Mesenteric fat pad (tissue), 1 donor: ENCODE measurements around the gene NFE2L1. TPM values are rescaled to one million over a fixed set of nuclear protein-coding genes. Genes with fewer than 3 reads are reported as not detected.

ENCODE experiments used
- DNase-seq: peaks from one replicate; pipeline ENCODE4 v3.0.0-alpha.2; 2020; ENCODE audit warnings: low spot score
- microRNA-seq: library from miRNA; unstranded; fragments of <30 nt; microRNA quantifications from one replicate; pipeline ENCODE4 v1.2.0, GENCODE V29; 2020; ENCODE audit warnings: borderline number of aligned reads
- total RNA-seq: library from RNA; stranded (reverse); fragmentation: NEBNext Ultra II Directional; extraction: Animal tissue kit (Norgen Biotek cat#: 25700); gene quantifications from one replicate; pipeline ENCODE4 v1.2.1, GENCODE V29; 2021
- donor health status: DM: yes; HTN: yes; CAD: no.

The NFE2L1 gene
- total RNA-seq, 1 donor from 2014 or later: 171 TPM

GRCh38 chr17:48106802-48107136 is 58.6 kb downstream of the NFE2L1 start:
- no peak for DNase-seq

GRCh38 chr17:48107137-48108055 is 59.2 kb downstream of the NFE2L1 start, which contains the start of gene SNX11:
TSS of gene SNX11 (plus strand) at chr17:48107766. CDS start at chr17:48112044, 4,278 bp downstream.
- DNase-seq: peak; percentile 95

- no peak for DNase-seq
These were observed 62.6 kb downstream of the NFE2L1 start for GRCh38 chr17:48110761-48111160.

Small RNA genes lying within 50 kb of the gene (microRNA-seq; reads per million reads assigned to microRNA genes)
- gene MIR152: 563 reads per million, percentile 71 among the genes with 10 or more reads in this experiment

Other genes starting within 250 kb of the NFE2L1 start
- 5.1 TPM for gene OSBPL7, start 226.6 kb upstream of the NFE2L1 start, total RNA-seq
- 33.5 TPM for gene MRPL10, start 216.8 kb upstream of the NFE2L1 start, total RNA-seq
- gene LRRC46, start 216.7 kb upstream of the NFE2L1 start, total RNA-seq: not detected
- 70.6 TPM for gene SCRN2, start 207.1 kb upstream of the NFE2L1 start, total RNA-seq
- gene SP6, start 197.2 kb upstream of the NFE2L1 start, total RNA-seq: 1.9 TPM
- 12.7 TPM for gene SP2, start 152.1 kb upstream of the NFE2L1 start, total RNA-seq
- 28.2 TPM for gene PNPO, start 106.8 kb upstream of the NFE2L1 start, total RNA-seq
- not detected for gene PRR15L, start 90.5 kb upstream of the NFE2L1 start, total RNA-seq
- 105 TPM for gene CDK5RAP3, start 77.2 kb upstream of the NFE2L1 start, total RNA-seq
- gene COPZ2, start 10.6 kb upstream of the NFE2L1 start, total RNA-seq: 64.4 TPM
- 34.0 TPM for gene CBX1, start 53.1 kb downstream of the NFE2L1 start, total RNA-seq
- gene SNX11, start 59.4 kb downstream of the NFE2L1 start, total RNA-seq: 20.7 TPM